Tongue (tissue), 2 donors: ENCODE data around the gene TNNT3. TPM values are rescaled to one million over a fixed set of nuclear protein-coding genes. Genes with fewer than 3 reads are reported as not detected.

Experiments
- DNase-seq: peaks from one replicate; pipeline ENCODE4 v3.0.0-alpha.2; 2015
- total RNA-seq: library from RNA; depleted of rRNA; stranded (reverse); fragments of >200 nt; gene quantifications from one replicate; pipeline ENCODE4 v1.2.3, GENCODE V29; 2014

The TNNT3 gene
- total RNA-seq, 1 donor from 2014 or later, result 5,696 TPM

GRCh38 chr11:1896923-1897322 is 22.6 kb upstream of the TNNT3 start:
- DNase-seq, result no peak

GRCh38 chr11:1899090-1899489 is 20.4 kb upstream of the TNNT3 start:
- no peak for DNase-seq

- no peak for DNase-seq
Observed at GRCh38 chr11:1899686-1900085, 19.8 kb upstream of the TNNT3 start.

DNA sequence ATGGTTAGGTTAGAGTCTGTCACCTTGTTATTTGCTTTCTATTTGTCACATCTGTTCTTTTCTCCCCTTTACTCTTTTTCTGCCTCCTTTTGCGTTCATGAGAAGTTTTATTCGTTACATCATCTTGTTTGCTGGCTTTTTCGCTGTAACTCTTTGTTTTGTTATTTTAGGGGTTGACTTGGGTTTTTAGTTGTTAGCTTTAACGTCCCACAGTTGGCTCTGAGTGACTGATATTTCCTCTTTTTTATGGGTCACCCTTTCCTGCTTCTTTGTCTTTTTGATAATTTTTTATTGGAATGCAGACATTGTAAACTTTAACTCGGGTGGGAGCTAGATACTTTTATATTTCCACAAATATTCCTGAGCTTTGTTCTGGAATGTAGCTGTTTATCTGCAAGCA is 13.3 kb upstream of the TNNT3 start:
- peak; percentile 29 for DNase-seq

GRCh38 chr11:1906611-1907423 is 12.7 kb upstream of the TNNT3 start:
- DNase-seq, result no peak

DNA sequence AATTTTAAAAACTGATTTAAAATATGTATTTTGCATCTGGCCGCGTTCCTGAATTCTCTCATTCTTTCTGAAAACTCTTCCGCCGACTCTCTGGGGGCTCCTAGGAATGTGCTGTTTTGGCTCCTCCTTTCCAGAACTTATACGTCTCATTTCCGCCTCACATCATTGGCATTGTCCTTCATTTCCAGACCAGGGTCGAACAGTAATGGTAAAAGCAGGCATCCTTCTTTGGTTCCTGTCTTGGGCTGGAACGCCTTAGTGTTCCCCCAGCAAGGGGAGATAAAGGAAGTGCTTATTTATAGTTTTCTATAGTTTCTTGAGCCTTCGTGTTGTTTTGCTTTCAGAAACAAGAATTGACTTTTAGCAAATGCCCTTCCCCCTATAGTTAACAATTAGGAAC is 10.9 kb upstream of the TNNT3 start:
- peak; percentile 89 for DNase-seq

- DNase-seq, result no peak
Observed at GRCh38 chr11:1909524-1909923, 10.0 kb upstream of the TNNT3 start.

DNA sequence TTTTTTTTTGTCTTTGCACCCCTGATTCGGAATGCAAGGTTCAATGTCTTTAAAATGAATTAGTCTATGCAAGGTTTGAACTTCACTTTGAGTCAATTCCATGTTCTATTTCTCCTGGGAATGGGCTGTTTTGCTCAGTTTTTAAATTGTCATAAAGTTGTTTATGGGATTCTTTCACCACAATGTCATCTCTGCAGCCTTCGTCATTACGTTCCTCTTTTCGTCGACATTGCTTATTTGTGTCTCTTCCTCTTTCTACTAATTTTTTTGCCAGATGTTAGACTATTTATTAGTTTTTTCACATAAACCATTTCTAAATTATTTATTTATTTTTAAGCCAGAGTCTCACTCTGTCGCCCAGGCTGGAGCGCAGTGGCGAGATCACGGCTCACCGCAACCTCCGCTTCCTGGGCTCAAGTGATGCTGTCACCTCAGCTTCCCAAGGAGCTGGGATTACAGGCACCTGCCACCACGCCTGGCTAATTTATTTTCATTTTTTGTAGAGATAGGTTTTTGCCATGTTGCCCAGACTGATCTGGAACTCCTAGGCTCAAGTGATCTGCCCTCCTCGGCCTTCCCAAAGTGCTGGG is 7.1 kb upstream of the TNNT3 start:
- no peak for DNase-seq

- DNase-seq, result no peak
Observed at GRCh38 chr11:1913271-1914060, 6.0 kb upstream of the TNNT3 start.

DNA sequence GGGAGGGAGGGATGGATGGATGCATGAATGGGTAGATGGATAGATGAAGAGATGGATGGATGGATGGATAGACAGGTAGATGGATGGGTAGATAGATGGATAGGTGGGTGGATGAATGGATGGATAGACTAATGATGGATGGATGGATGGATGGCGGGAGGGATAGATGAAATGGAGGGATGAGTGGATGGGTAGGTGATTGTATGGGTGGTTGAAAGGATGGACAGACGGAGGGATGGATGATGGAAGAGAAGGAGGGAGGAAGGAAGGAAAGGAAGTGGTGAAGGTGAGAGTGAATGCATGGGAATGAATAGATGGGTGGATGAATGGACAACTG is 3.7 kb upstream of the TNNT3 start:
- no peak for DNase-seq

- no peak for DNase-seq
Observed at GRCh38 chr11:1916132-1916985, 3.1 kb upstream of the TNNT3 start.

DNA sequence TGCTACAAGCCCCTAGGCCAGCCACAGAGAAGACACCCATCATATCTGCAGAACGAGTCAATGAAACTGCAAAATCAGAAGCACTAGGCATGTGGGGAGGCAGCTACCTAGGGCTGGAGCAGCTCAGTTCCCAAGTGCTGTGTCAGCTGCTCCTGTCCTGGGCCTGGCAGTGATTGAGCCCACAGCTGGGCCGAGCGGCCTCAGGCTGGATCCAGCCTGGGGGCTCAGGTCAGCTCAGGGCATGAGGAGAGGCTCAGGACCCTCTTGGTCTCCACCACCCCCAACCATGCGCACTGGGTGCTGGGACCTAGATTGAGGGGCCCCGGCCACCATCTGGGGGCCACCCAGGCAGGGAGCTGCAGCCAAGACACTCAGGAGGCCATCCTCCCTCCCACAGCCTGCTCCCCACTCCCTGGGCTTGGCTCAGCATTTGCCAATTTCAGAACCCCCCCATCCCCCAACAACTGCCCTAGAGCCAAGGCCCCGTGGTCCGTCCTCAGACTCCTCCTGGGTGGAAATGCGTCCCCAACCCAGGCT is 2.4 kb upstream of the TNNT3 start:
- peak; percentile 79 for DNase-seq

- DNase-seq, result peak; percentile 40
Observed at GRCh38 chr11:1917523-1918435, 1.7 kb upstream of the TNNT3 start.

DNA sequence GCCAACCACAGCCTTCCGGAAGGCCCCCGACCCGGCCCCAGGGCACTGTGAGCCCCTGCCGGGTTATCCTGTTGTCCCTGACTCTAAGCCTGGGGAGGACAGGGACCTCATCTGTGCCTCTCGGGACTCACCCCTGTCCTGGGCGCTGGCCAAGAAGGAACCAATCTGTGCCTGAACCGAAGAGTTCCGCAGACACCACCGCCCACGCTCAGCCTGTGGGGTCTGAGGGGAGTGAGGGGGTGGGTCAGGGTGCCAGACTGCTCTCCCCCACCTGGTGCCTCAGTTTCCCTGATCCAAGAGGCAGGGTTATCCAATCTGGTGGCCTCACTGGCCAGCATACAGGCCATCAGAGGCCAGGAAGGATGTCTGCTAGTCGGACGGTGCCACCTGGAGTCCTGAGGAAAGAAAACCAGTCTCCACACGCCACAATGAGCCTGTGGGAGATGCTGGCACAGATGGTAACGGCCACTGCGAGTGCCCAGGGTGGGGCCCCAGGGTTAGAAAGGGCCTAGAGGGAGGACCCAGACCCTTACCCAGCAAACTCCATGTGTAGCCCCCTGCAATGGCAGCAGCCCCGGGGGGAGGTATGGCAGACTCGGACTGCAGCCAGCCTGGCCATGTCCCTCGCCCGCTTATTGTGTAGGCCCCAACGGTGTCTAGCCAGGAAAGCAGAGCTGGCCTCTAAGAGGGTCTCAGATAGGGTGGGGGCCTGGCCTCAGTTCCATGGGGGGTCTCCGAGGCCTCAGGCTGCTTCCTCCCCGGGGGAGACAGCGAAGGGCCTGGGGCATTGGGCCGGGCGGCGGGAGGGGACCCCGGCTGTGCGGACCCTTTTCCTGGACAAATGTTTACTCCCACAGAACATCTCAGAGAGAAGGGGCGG is 827 bp upstream of the TNNT3 start:
- peak; percentile 26 for DNase-seq

GRCh38 chr11:1920128-1920908 is 815 bp downstream of the TNNT3 start:
- DNase-seq, result no peak

DNA sequence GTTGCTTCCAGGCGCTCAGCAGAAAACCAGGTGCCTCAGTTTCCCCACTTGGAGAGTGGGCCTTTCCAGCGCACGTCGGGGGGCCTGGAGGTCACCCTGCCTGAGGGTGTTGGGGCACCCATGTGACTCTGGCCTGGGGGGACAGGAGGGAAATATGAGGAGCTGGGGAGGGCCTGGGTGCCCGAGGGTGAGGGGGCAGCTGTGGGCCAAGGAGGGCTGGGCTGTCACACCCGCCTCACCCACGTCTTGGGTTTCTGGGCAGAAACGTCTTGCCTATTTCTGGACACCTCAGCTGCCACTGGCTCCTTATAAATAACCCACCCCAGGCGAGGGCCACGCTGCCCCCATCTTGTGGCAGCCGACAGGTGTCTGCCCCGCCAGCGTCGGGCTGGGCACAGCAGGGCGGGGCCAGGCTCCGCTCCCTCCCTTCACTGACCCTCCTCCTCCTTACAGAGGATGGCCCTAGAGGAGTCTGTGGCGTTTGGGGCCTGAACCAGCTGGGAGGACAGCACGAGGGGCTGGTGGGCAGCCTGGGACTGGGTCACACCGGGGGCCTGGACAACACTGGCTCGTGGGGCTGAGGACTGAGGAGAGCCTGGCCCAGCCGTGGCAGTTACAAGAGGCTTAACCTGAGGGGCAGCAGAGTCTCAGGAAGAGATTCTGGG is 1.5 kb downstream of the TNNT3 start:
- DNase-seq, result peak; percentile 91

DNA sequence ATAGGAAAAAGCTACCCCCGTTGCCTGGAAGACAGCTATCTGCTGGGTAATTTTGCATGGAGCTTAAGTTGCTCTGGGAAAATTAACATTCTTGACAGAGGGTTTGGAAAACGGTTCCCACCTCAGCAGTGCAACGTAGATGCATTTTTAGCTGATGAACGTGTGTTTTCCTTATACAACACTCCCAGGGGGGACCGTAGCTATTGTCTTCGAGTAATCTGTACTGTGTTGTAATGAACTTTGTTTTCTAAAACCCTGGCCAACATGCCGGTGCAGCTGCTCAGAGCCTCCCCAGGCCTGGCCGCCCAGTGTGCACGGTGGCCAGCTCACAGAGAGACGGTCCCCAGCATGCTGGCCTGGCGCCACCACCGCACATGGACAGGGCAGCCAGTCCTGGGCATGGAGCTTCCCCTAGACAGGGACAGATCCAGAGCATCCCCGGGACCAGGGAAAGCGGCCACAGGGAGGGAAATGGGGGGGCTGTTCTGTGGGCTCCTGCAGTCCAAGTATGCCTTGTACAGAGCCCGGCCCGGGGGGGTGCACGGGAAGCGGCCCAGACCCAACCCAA is 2.2 kb downstream of the TNNT3 start:
- peak; percentile 95 for DNase-seq

DNA sequence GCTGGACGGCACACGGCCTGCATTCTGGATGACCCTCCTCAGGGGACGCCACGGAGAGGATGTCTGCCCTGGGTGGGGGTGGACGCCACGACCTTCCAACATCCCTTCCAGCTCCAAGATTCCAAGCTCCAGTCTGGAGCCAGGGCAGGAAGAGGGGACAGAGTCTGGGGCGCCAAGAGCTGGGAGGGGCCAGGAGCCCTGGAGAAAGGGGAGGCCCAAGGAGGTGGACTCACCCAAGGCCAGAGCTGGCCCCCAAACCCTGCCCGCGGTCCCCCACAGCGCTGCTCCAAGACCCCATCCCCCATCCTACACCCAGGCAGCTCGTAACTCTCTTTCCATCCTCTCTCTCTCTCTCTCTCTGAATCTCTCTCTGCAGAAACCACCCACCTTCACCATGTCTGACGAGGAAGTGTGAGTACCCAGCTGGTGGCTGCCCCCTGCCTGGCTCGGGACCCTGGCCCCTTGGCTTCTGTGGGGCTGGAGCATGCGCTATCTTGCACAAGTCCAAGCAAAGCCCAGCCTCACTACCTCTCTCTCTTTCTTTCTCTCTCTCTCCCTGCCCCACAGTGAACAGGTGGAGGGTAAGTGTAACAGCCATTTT is 3.1 kb downstream of the TNNT3 start:
- peak; percentile 56 for DNase-seq
